Small intestine (tissue), 7 donors: ENCODE data around the gene CTRL. TPM values are rescaled to one million over a fixed set of nuclear protein-coding genes. Genes with fewer than 3 reads are reported as not detected.

Experiments
- DNase-seq, 2 donors: peaks; one replicate each; pipeline versions ENCODE4 v3.0.0 to v3.0.0-alpha.2; 2013
- FAIRE-seq: peaks from 2 replicates; lab custom pipeline; 2012; peaks lifted over from hg19 to GRCh38; lab: Jason Lieb, UNC
- H3K27ac ChIP-seq, 3 donors: one replicate each; pipeline ENCODE4 v1.5.1; 2013; ENCODE audit warnings: low read length in 2 of 3, mild to moderate bottlenecking in 2 of 3, control low read depth in 1 of 3, inconsistent platforms in 1 of 3, low read depth in 1 of 3, moderate library complexity in 1 of 3
- H3K27me3 ChIP-seq, 3 donors: one replicate each; pipeline ENCODE4 v1.6.1; 2013; ENCODE audit warnings: low read length in 3 of 3, inconsistent platforms in 1 of 3; ENCODE audit not compliant: control insufficient read depth in 3 of 3, insufficient read depth in 3 of 3
- H3K36me3 ChIP-seq, 3 donors: one replicate each; pipeline ENCODE4 v1.6.1; 2013; ENCODE audit warnings: low read length in 3 of 3, inconsistent platforms in 1 of 3, low read depth in 1 of 3, mild to moderate bottlenecking in 1 of 3, moderate library complexity in 1 of 3; ENCODE audit not compliant: control insufficient read depth in 3 of 3, insufficient read depth in 2 of 3
- H3K4me1 ChIP-seq, 3 donors: one replicate each; pipeline ENCODE4 v1.6.1; 2013; ENCODE audit warnings: low read length in 2 of 3, inconsistent platforms in 1 of 3, low read depth in 1 of 3, mild to moderate bottlenecking in 1 of 3, moderate library complexity in 1 of 3; ENCODE audit not compliant: control insufficient read depth in 3 of 3, insufficient read depth in 2 of 3
- H3K4me3 ChIP-seq, 3 donors: one replicate each; pipeline ENCODE4 v1.5.1; 2013; ENCODE audit warnings: low read length in 3 of 3, control low read depth in 1 of 3, inconsistent platforms in 1 of 3, low read depth in 1 of 3, mild to moderate bottlenecking in 1 of 3, moderate library complexity in 1 of 3
- H3K9me3 ChIP-seq, 2 donors: one replicate each; pipeline ENCODE4 v1.6.1; 2013; ENCODE audit warnings: low read depth in 1 of 2, low read length in 1 of 2; ENCODE audit not compliant: control insufficient read depth in 2 of 2, insufficient read depth in 1 of 2
- WGBS, 3 donors: extraction: QIAGEN DNeasy Blood & Tissue Kit; methylation state at CpG; one replicate each; pipeline ENCODE4 v1.1.7; 2013; 5-methylcytosine and 5-hydroxymethylcytosine counted together
- polyA plus RNA-seq, 4 donors: library from polyadenylated mRNA; stranded (reverse) in 3 of 4; unstranded in 1 of 4; fragments of 200-250 nt in 3 of 4; fragments of 120-200 nt in 1 of 4; gene quantifications; one replicate each; pipeline versions ENCODE4 v1.2.1 to v1.2.3, GENCODE V29; 2013
- donor health status: healthy with polysubstance abuse.
- donor health status: control.
- donor health status: control.
- donor health status: Bipolar disorder and iron deficiency.
- donor health status: healthy.

Gene CTRL
- polyA plus RNA-seq, 4 donors, result 0.81 to 6.7 (median 3.4) TPM

GRCh38 chr16:67946128-67946569 is 14.5 kb upstream of the CTRL start:
- peaks cover 0 to 93% (median 2%) of the 10 kb centered on the region in 3 donors for H3K36me3 ChIP-seq

GRCh38 chr16:67945392-67945933 is 13.8 kb upstream of the CTRL start:
- FAIRE-seq (no peak), DNase-seq (no peak)

More at GRCh38 chr16:67946128-67946569, 14.5 kb upstream of the CTRL start:
- H3K9me3 ChIP-seq, result no peaks in the 10 kb centered on the region
- H3K27ac ChIP-seq, result no peak overlapping the region
- H3K4me1 ChIP-seq, result peaks cover 0 to 8% (median 0%) of the 10 kb centered on the region in 3 donors
- no peak for DNase-seq
- WGBS, 3 donors, result 94 to 95% (median 95%) methylated on average over 20 of the region's 20 CpGs
- H3K27me3 ChIP-seq, result no peaks in the 10 kb centered on the region
- FAIRE-seq, result no peak
- no peak overlapping the region for H3K4me3 ChIP-seq

GRCh38 chr16:67944690-67945391 is 13.2 kb upstream of the CTRL start:
- 90 to 92% (median 92%) methylated on average over 24 of the region's 24 CpGs for WGBS, 3 donors
- Histone ChIP-seq H3K4me3 (no peak overlapping the region), H3K27me3 (no peaks in the 10 kb centered on the region), H3K27ac (peak overlapping the region in 1 of 3 donors; percentile 53), H3K4me1 (peaks cover 0 to 8% (median 0%) of the 10 kb centered on the region in 3 donors), H3K36me3 (peaks cover 0 to 85% (median 2%) of the 10 kb centered on the region in 3 donors), H3K9me3 (no peaks in the 10 kb centered on the region)
- FAIRE-seq (no peak), DNase-seq (no peak)

More at GRCh38 chr16:67945392-67945933, 13.8 kb upstream of the CTRL start:
- peaks cover 0 to 86% (median 2%) of the 10 kb centered on the region in 3 donors for H3K36me3 ChIP-seq
- H3K4me3 ChIP-seq, result no peak overlapping the region
- H3K4me1 ChIP-seq, result peaks cover 0 to 8% (median 0%) of the 10 kb centered on the region in 3 donors
- no peaks in the 10 kb centered on the region for H3K9me3 ChIP-seq
- H3K27ac ChIP-seq, result no peak overlapping the region
- H3K27me3 ChIP-seq, result no peaks in the 10 kb centered on the region
- 87 to 90% (median 90%) methylated on average over 24 of the region's 24 CpGs for WGBS, 3 donors

- Histone ChIP-seq H3K36me3 (peaks cover 0 to 86% (median 2%) of the 10 kb centered on the region in 3 donors), H3K4me3 (no peak within 1 kb of the TSS), H3K9me3 (no peaks in the 10 kb centered on the region), H3K27me3 (no peaks in the 10 kb centered on the region), H3K4me1 (peaks cover 0 to 8% (median 0%) of the 10 kb centered on the region in 3 donors), H3K27ac (peak within 1 kb of the TSS in 1 of 3 donors; percentile 53)
- WGBS, 3 donors, result 42 to 53% (median 50%) methylated on average over 23 of the region's 23 CpGs
- DNase-seq (no peak), FAIRE-seq (no peak)
Observed at GRCh38 chr16:67943619-67944504, 12.2 kb upstream of the CTRL start, which contains the start of gene LCAT. LCAT (minus strand) TSS chr16:67944120; CDS start chr16:67944101, 19 bp downstream.

GRCh38 chr16:67943256-67943618 is 11.6 kb upstream of the CTRL start:
- no peak for DNase-seq
- H3K36me3 ChIP-seq, result peaks cover 0 to 79% (median 2%) of the 10 kb centered on the region in 3 donors

GRCh38 chr16:67942510-67943255 is 11.0 kb upstream of the CTRL start:
- FAIRE-seq (no peak), DNase-seq (no peak)
- Histone ChIP-seq H3K36me3 (peaks cover 0 to 76% (median 2%) of the 10 kb centered on the region in 3 donors), H3K9me3 (no peaks in the 10 kb centered on the region), H3K4me1 (peaks cover 0 to 8% (median 0%) of the 10 kb centered on the region in 3 donors), H3K4me3 (no peak overlapping the region), H3K27me3 (no peaks in the 10 kb centered on the region), H3K27ac (no peak overlapping the region)
- WGBS, 3 donors, result 76 to 89% (median 80%) methylated on average over 26 to 27 of the region's 27 CpGs

More at GRCh38 chr16:67943256-67943618, 11.6 kb upstream of the CTRL start:
- Histone ChIP-seq H3K27me3 (no peaks in the 10 kb centered on the region), H3K27ac (peak overlapping the region in 1 of 3 donors; percentile 32), H3K4me1 (peaks cover 0 to 8% (median 0%) of the 10 kb centered on the region in 3 donors), H3K4me3 (no peak overlapping the region), H3K9me3 (no peaks in the 10 kb centered on the region)
- 45 to 74% (median 63%) methylated on average over 5 to 6 of the region's 6 CpGs for WGBS, 3 donors
- FAIRE-seq, result no peak

GRCh38 chr16:67942200-67942509 is 10.5 kb upstream of the CTRL start:
- 59 to 70% (median 63%) methylated on average over 6 of the region's 6 CpGs for WGBS, 3 donors
- FAIRE-seq (no peak), DNase-seq (peak; percentile 40 to 59)
- no peak overlapping the region for H3K4me3 ChIP-seq
- no peak overlapping the region for H3K27ac ChIP-seq
- H3K36me3 ChIP-seq, result peaks cover 0 to 74% (median 2%) of the 10 kb centered on the region in 3 donors
- no peaks in the 10 kb centered on the region for H3K27me3 ChIP-seq
- no peaks in the 10 kb centered on the region for H3K9me3 ChIP-seq
- peaks cover under 1 to 13% (median 2%) of the 10 kb centered on the region in 3 donors for H3K4me1 ChIP-seq
